ENCODE data around the gene NUP205.

GRCh38 chr7:135659159-135659846 lies 101.6 kb downstream of the NUP205 start:
- TF ChIP-seq EP300 (IDR thresholded peaks at IDR 0.05) (no peak), POLR2A (IDR thresholded peaks at IDR 0.05) (no peak), CTCF (IDR thresholded peaks at IDR 0.05) (no peak)
